Measurements from ENCODE around the gene SHC3. TPM values are rescaled to one million over a fixed set of nuclear protein-coding genes. Genes with fewer than 3 reads are reported as not detected.

The SHC3 gene
- total RNA-seq, 2 donors from 2014 or later, result 1.5 to 1.8 TPM

- Histone ChIP-seq H3K4me3 (no peak overlapping the region), H3K27me3 (replicated peaks; ENCODE audit: insufficient read depth) (no peaks in the 10 kb centered on the region), H3K27ac (no peak overlapping the region), H3K36me3 (no peaks in the 10 kb centered on the region), H3K9me3 (no peaks in the 10 kb centered on the region), H3K4me1 (ENCODE audit: control insufficient read depth in 1 of 2, low read depth in 2 of 2) (peaks cover 0 to 6% of the 10 kb centered on the region in 2 donors)
- DNase-seq (ENCODE audit: low spot score) (no peak), ATAC-seq (ENCODE audit: insufficient number of reproducible peaks, low FRiP score, low read depth) (no peak)
- no peak for TF ChIP-seq CTCF (IDR thresholded peaks at IDR 0.05)
Observed at GRCh38 chr9:89078860-89079259, 99.8 kb downstream of the SHC3 start.

- H3K27ac ChIP-seq, result no peak overlapping the region
- TF ChIP-seq CTCF (IDR thresholded peaks at IDR 0.05), result no peak
Observed at GRCh38 chr9:89078421-89078820, 100.2 kb downstream of the SHC3 start.

GRCh38 chr9:89077519-89077918, 101.1 kb downstream of the SHC3 start:
- H3K4me1 ChIP-seq (ENCODE audit: control insufficient read depth in 1 of 2, low read depth in 2 of 2), result peaks cover 0 to 6% of the 10 kb centered on the region in 2 donors
- no peak for DNase-seq (ENCODE audit: low spot score)
- no peak overlapping the region for H3K27ac ChIP-seq
- no peak for TF ChIP-seq CTCF (IDR thresholded peaks at IDR 0.05)
- H3K4me3 ChIP-seq, result no peak overlapping the region
- H3K27me3 ChIP-seq (replicated peaks; ENCODE audit: insufficient read depth), result no peaks in the 10 kb centered on the region
- no peaks in the 10 kb centered on the region for H3K36me3 ChIP-seq
- no peak for ATAC-seq (ENCODE audit: insufficient number of reproducible peaks, low FRiP score, low read depth)
- H3K9me3 ChIP-seq, result no peaks in the 10 kb centered on the region

More at GRCh38 chr9:89078421-89078820, 100.2 kb downstream of the SHC3 start:
- no peaks in the 10 kb centered on the region for H3K27me3 ChIP-seq (replicated peaks; ENCODE audit: insufficient read depth)
- peaks cover 0 to 6% of the 10 kb centered on the region in 2 donors for H3K4me1 ChIP-seq (ENCODE audit: control insufficient read depth in 1 of 2, low read depth in 2 of 2)
- no peak for DNase-seq (ENCODE audit: low spot score)
- no peaks in the 10 kb centered on the region for H3K36me3 ChIP-seq
- H3K4me3 ChIP-seq, result no peak overlapping the region
- H3K9me3 ChIP-seq, result no peaks in the 10 kb centered on the region
- no peak for ATAC-seq (ENCODE audit: insufficient number of reproducible peaks, low FRiP score, low read depth)

- Histone ChIP-seq H3K27ac (no peak overlapping the region), H3K36me3 (no peaks in the 10 kb centered on the region), H3K4me1 (ENCODE audit: control insufficient read depth in 1 of 2, low read depth in 2 of 2) (no peaks in the 10 kb centered on the region), H3K4me3 (no peak overlapping the region), H3K27me3 (replicated peaks; ENCODE audit: insufficient read depth) (no peaks in the 10 kb centered on the region), H3K9me3 (no peaks in the 10 kb centered on the region)
- DNase-seq (ENCODE audit: low spot score) (no peak), ATAC-seq (ENCODE audit: insufficient number of reproducible peaks, low FRiP score, low read depth) (no peak)
- TF ChIP-seq CTCF (IDR thresholded peaks at IDR 0.05), result no peak
Observed at GRCh38 chr9:89073397-89073796, 105.2 kb downstream of the SHC3 start.

- H3K36me3 ChIP-seq, result no peaks in the 10 kb centered on the region
- ATAC-seq (ENCODE audit: insufficient number of reproducible peaks, low FRiP score, low read depth), result no peak
Observed at GRCh38 chr9:89071591-89071990, 107.0 kb downstream of the SHC3 start.

More at GRCh38 chr9:89071591-89071990, 107.0 kb downstream of the SHC3 start:
- Histone ChIP-seq H3K27ac (no peak overlapping the region), H3K4me3 (no peak overlapping the region), H3K27me3 (replicated peaks; ENCODE audit: insufficient read depth) (no peaks in the 10 kb centered on the region), H3K4me1 (ENCODE audit: control insufficient read depth in 1 of 2, low read depth in 2 of 2) (no peaks in the 10 kb centered on the region), H3K9me3 (no peaks in the 10 kb centered on the region)
- DNase-seq (ENCODE audit: low spot score), result no peak
- TF ChIP-seq CTCF (IDR thresholded peaks at IDR 0.05), result no peak

Data from thoracic aorta (tissue), 2 donors.